ENCODE data around the gene SPSB4.

The SPSB4 gene

GRCh38 chr3:141167681-141168080 is 116.5 kb downstream of the SPSB4 start:
- H3K4me3 ChIP-seq (ENCODE audit: low read depth, low read length), result no peak overlapping the region
- no peak for TF ChIP-seq CTCF (IDR thresholded peaks at IDR 0.05; ENCODE audit: low read depth, low read length)

GRCh38 chr3:141170678-141171295 is 119.6 kb downstream of the SPSB4 start:
- no peak overlapping the region for H3K4me3 ChIP-seq (ENCODE audit: low read depth, low read length)

GRCh38 chr3:141174674-141175073 is 123.5 kb downstream of the SPSB4 start:
- H3K4me3 ChIP-seq (ENCODE audit: low read depth, low read length), result no peak overlapping the region
- TF ChIP-seq CTCF (IDR thresholded peaks at IDR 0.05; ENCODE audit: low read depth, low read length), result no peak

More at GRCh38 chr3:141170678-141171295, 119.6 kb downstream of the SPSB4 start:
- no peak for TF ChIP-seq CTCF (IDR thresholded peaks at IDR 0.05; ENCODE audit: low read depth, low read length)

GRCh38 chr3:141176775-141177174 is 125.6 kb downstream of the SPSB4 start:
- TF ChIP-seq CTCF (IDR thresholded peaks at IDR 0.05; ENCODE audit: low read depth, low read length), result no peak
- H3K4me3 ChIP-seq (ENCODE audit: low read depth, low read length), result no peak overlapping the region

GRCh38 chr3:141178026-141178425 is 126.9 kb downstream of the SPSB4 start:
- TF ChIP-seq CTCF (IDR thresholded peaks at IDR 0.05; ENCODE audit: low read depth, low read length), result no peak

GRCh38 chr3:141178551-141178950 is 127.4 kb downstream of the SPSB4 start:
- TF ChIP-seq CTCF (IDR thresholded peaks at IDR 0.05; ENCODE audit: low read depth, low read length), result no peak
- H3K4me3 ChIP-seq (ENCODE audit: low read depth, low read length), result no peak overlapping the region

More at GRCh38 chr3:141178026-141178425, 126.9 kb downstream of the SPSB4 start:
- no peak overlapping the region for H3K4me3 ChIP-seq (ENCODE audit: low read depth, low read length)

GRCh38 chr3:141179983-141180382 is 128.8 kb downstream of the SPSB4 start:
- no peak for TF ChIP-seq CTCF (IDR thresholded peaks at IDR 0.05; ENCODE audit: low read depth, low read length)
- no peak overlapping the region for H3K4me3 ChIP-seq (ENCODE audit: low read depth, low read length)

Data from WI38 (cell line).